HL-60 (cell line): Measurements from ENCODE around the gene RASAL2.

Experiments used
- CTCF ChIP-seq: IDR thresholded peaks from one replicate; pipeline ENCODE4 v1.5.1; 2011; ENCODE audit warnings: low read length, control low read depth, inconsistent platforms; ENCODE audit not compliant: insufficient read depth
- POLR2AphosphoS5 ChIP-seq: IDR thresholded peaks from 2 replicates; pipeline ENCODE4 v1.6.1; 2012; ENCODE audit warnings: low read depth

- TF ChIP-seq POLR2AphosphoS5 (no peak), CTCF (no peak)
Observed at GRCh38 chr1:178151831-178152230, 57.9 kb downstream of the RASAL2 start.
